Smooth muscle cell (in vitro differentiated cells): ENCODE data around the gene OBSCN. TPM values are rescaled to one million over a fixed set of nuclear protein-coding genes. Genes with fewer than 3 reads are reported as not detected.

Experiments
- DNase-seq: peaks from one replicate; lab custom pipeline; 2025; ENCODE audit not compliant: unreplicated experiment; lab: John Stamatoyannopoulos, UW
- H2AFZ ChIP-seq: fragments of 200-600 bp; sonication (generic); 2 replicates; pipeline ENCODE4 v1.6.0; 2016; ENCODE audit warnings: antibody characterized with exemption, low read depth, mild to moderate bottlenecking
- H3F3A ChIP-seq: fragments of 200-600 bp; sonication (generic); 2 replicates; pipeline ENCODE4 v1.6.0; 2017; ENCODE audit warnings: antibody characterized with exemption, low read depth
- H3K27ac ChIP-seq: fragments of 200-600 bp; sonication (generic); 2 replicates; pipeline ENCODE4 v1.5.1; 2016; ENCODE audit warnings: low read depth, mild to moderate bottlenecking
- H3K27me3 ChIP-seq: fragments of 200-600 bp; sonication (generic); 2 replicates; pipeline ENCODE4 v1.6.1; 2016; ENCODE audit warnings: low read depth, mild to moderate bottlenecking
- H3K36me3 ChIP-seq: fragments of 200-600 bp; sonication (generic); 2 replicates; pipeline ENCODE4 v1.5.1; 2016; ENCODE audit warnings: low read depth
- H3K4me1 ChIP-seq: fragments of 200-600 bp; sonication (generic); 2 replicates; pipeline ENCODE4 v1.5.1; 2016; ENCODE audit warnings: low read depth
- H3K4me2 ChIP-seq: fragments of 200-600 bp; sonication (generic); 2 replicates; pipeline ENCODE4 v1.6.0; 2016; ENCODE audit warnings: mild to moderate bottlenecking
- H3K4me3 ChIP-seq: fragments of 200-600 bp; sonication (generic); 2 replicates; pipeline ENCODE4 v1.5.1; 2016; ENCODE audit warnings: mild to moderate bottlenecking
- H3K79me2 ChIP-seq: fragments of 200-600 bp; sonication (generic); 2 replicates; pipeline ENCODE4 v1.6.0; 2016; ENCODE audit warnings: low read depth, mild to moderate bottlenecking
- H3K9ac ChIP-seq: fragments of 200-600 bp; sonication (generic); 2 replicates; pipeline ENCODE4 v1.6.0; 2016; ENCODE audit warnings: low read depth
- H3K9me3 ChIP-seq: fragments of 200-600 bp; sonication (generic); replicated peaks from 2 replicates; pipeline ENCODE4 v1.5.1; 2016; ENCODE audit warnings: low read depth
- H4K20me1 ChIP-seq: fragments of 200-600 bp; sonication (generic); 2 replicates; pipeline ENCODE4 v1.6.0; 2016; ENCODE audit warnings: low read depth
- CTCF ChIP-seq: fragments of 200-600 bp; sonication (generic); IDR thresholded peaks from 2 replicates; pipeline ENCODE4 v1.5.1; 2017; ENCODE audit warnings: borderline replicate concordance, mild to moderate bottlenecking, antibody characterized with exemption; ENCODE audit not compliant: insufficient read depth, poor library complexity, severe bottlenecking
- WGBS: methylation state at CpG from one replicate; pipeline ENCODE4 v1.1.7; 2016; ENCODE audit warnings: low lambda C conversion rate; 5-methylcytosine and 5-hydroxymethylcytosine counted together
- polyA plus RNA-seq: library from polyadenylated mRNA; unstranded; fragments of >200 nt; fragmentation: Nextera tagmentation; extraction: Ambion mirVana; gene quantifications from 2 replicates; pipeline ENCODE4 v1.2.1, GENCODE V29; 2016
- total RNA-seq: library from RNA; depleted of rRNA; stranded (reverse); fragments of >200 nt; gene quantifications from 2 replicates; pipeline ENCODE4 v1.2.3, GENCODE V29; 2014

Gene OBSCN
- total and polyA plus RNA-seq, 2 experiments from 2014 or later, result 3.8 to 10.6 TPM

- peak; percentile 14 for TF ChIP-seq CTCF
- H3K4me1 ChIP-seq, result no peaks in the 10 kb centered on the region
These were observed 28.9 kb downstream of the OBSCN start for GRCh38 chr1:228236744-228237143.

DNA sequence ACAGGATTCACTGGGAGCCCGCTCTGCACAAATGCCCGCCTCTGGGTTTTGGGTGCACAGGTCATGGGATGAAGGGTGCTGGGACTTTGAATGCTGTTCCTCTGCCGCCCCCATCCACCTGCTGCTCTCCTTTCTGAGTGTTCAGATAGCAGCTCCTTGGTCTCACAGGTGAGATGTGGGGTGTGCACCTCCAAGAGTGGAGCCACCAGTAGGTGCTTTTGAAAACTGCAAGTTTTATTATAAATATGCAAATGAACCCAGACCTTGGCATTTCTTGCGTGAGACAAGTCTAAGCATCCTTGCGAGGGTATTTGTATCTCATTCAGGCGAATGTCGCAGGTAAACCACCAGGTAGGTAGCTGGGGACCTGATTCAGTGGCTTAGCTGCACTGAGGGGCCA lies 30.2 kb downstream of the OBSCN start:
- no peaks in the 10 kb centered on the region for H4K20me1 ChIP-seq
- 96% methylated on average over 7 of the region's 7 CpGs for WGBS
- no peaks in the 10 kb centered on the region for H3K79me2 ChIP-seq
- H3K9ac ChIP-seq, result no peak overlapping the region
- peaks cover 5% of the 10 kb centered on the region for H3K36me3 ChIP-seq
- no peak overlapping the region for H3K4me3 ChIP-seq
- no peaks in the 10 kb centered on the region for H3K4me1 ChIP-seq
- TF ChIP-seq CTCF, result no peak
- H3K27ac ChIP-seq, result no peak overlapping the region
- H3K27me3 ChIP-seq, result no peaks in the 10 kb centered on the region
- H2AFZ ChIP-seq, result no peak overlapping the region
- DNase-seq, result no peak
- H3K9me3 ChIP-seq, result peaks cover 21% of the 10 kb centered on the region
- no peaks in the 10 kb centered on the region for H3F3A ChIP-seq
- H3K4me2 ChIP-seq, result no peak overlapping the region

More at GRCh38 chr1:228236744-228237143, 28.9 kb downstream of the OBSCN start:
- H3K36me3 ChIP-seq, result peaks cover 10% of the 10 kb centered on the region
- H3K27me3 ChIP-seq, result no peaks in the 10 kb centered on the region
- no peaks in the 10 kb centered on the region for H4K20me1 ChIP-seq
- H3K4me2 ChIP-seq, result no peak overlapping the region
- no peaks in the 10 kb centered on the region for H3F3A ChIP-seq
- no peak for DNase-seq
- no peak overlapping the region for H3K27ac ChIP-seq
- H3K9me3 ChIP-seq, result peaks cover 9% of the 10 kb centered on the region
- H2AFZ ChIP-seq, result no peak overlapping the region
- H3K9ac ChIP-seq, result no peak overlapping the region
- WGBS, result 46% methylated on average over 5 of the region's 5 CpGs
- H3K4me3 ChIP-seq, result no peak overlapping the region
- no peaks in the 10 kb centered on the region for H3K79me2 ChIP-seq

- H3F3A ChIP-seq, result no peaks in the 10 kb centered on the region
- no peak overlapping the region for H3K4me2 ChIP-seq
- H3K9me3 ChIP-seq, result peaks cover 21% of the 10 kb centered on the region
- 97% methylated on average over 3 of the region's 3 CpGs for WGBS
- H3K27me3 ChIP-seq, result no peaks in the 10 kb centered on the region
- no peaks in the 10 kb centered on the region for H4K20me1 ChIP-seq
- H3K4me1 ChIP-seq, result no peaks in the 10 kb centered on the region
- no peak for DNase-seq
- TF ChIP-seq CTCF, result no peak
- peaks cover under 1% of the 10 kb centered on the region for H3K36me3 ChIP-seq
- no peak overlapping the region for H2AFZ ChIP-seq
- H3K9ac ChIP-seq, result no peak overlapping the region
- H3K27ac ChIP-seq, result no peak overlapping the region
- H3K4me3 ChIP-seq, result no peak overlapping the region
- H3K79me2 ChIP-seq, result no peaks in the 10 kb centered on the region
These were observed 30.6 kb downstream of the OBSCN start for GRCh38 chr1:228238461-228238860.

- H3K4me3 ChIP-seq, result no peak overlapping the region
- H4K20me1 ChIP-seq, result no peaks in the 10 kb centered on the region
These were observed 32.8 kb downstream of the OBSCN start for GRCh38 chr1:228240411-228241240.

More at GRCh38 chr1:228240411-228241240, 32.8 kb downstream of the OBSCN start:
- H3K79me2 ChIP-seq, result no peaks in the 10 kb centered on the region
- H2AFZ ChIP-seq, result no peak overlapping the region
- H3K27ac ChIP-seq, result no peak overlapping the region
- peaks cover 17% of the 10 kb centered on the region for H3K36me3 ChIP-seq
- no peak for TF ChIP-seq CTCF
- H3K9me3 ChIP-seq, result peaks cover 21% of the 10 kb centered on the region
- no peak overlapping the region for H3K9ac ChIP-seq
- H3K4me1 ChIP-seq, result no peaks in the 10 kb centered on the region
- H3K4me2 ChIP-seq, result no peak overlapping the region
- H3F3A ChIP-seq, result no peaks in the 10 kb centered on the region
- no peak for DNase-seq
- H3K27me3 ChIP-seq, result no peaks in the 10 kb centered on the region
- WGBS, result 88% methylated on average over 13 of the region's 13 CpGs
